SK-N-SH (cell line): Measurements from ENCODE around the gene C14orf119. TPM values are rescaled to one million over a fixed set of nuclear protein-coding genes. Genes with fewer than 3 reads are reported as not detected.

Experiments used
- CTCF ChIA-PET: fragments of 300-600, 350-600 bp; formaldehyde crosslinking; extraction: SDS; loops from one replicate; lab custom pipeline; 2021; lab: Yijun Ruan, JAX
- POLR2A ChIA-PET: fragments of 350-600 bp; sonication (Branson Sonifier 250); formaldehyde crosslinking; extraction: SDS; loops from one replicate; lab custom pipeline; 2020; ENCODE audit warnings: antibody characterized with exemption, inconsistent platforms; lab: Yijun Ruan, JAX
- DNase-seq: peaks from one replicate; pipeline ENCODE4 v3.0.0; 2012
- H2AFZ ChIP-seq: fragments of 200-600 bp; sonication (generic); 2 replicates; pipeline ENCODE4 v1.8.1; 2016; ENCODE audit warnings: antibody characterized with exemption, mild to moderate bottlenecking, low read depth
- H3F3A ChIP-seq: fragments of 200-600 bp; sonication (generic); replicated peaks from 2 replicates; pipeline ENCODE3; 2016; ENCODE audit warnings: antibody characterized with exemption, mild to moderate bottlenecking; ENCODE audit not compliant: insufficient read depth
- H3K27ac ChIP-seq, 2 experiments: fragments of 200-500 bp in 1 of 2; fragments of 200-600 bp in 1 of 2; sonication (Bioruptor generic) in 1 of 2; sonication (generic), shearing (Covaris generic) in 1 of 2; 2 replicates each; pipeline versions ENCODE4 v1.5.1 to v1.6.1; 2014 to 2016; ENCODE audit warnings: low read depth in 2 of 2, inconsistent platforms in 1 of 2, low read length in 1 of 2, mild to moderate bottlenecking in 1 of 2, mixed read lengths in 1 of 2
- H3K27me3 ChIP-seq: fragments of 200-600 bp; sonication (generic), shearing (Covaris generic); 2 replicates; pipeline ENCODE4 v1.6.1; 2016; ENCODE audit warnings: mixed run types; ENCODE audit not compliant: insufficient read depth
- H3K36me3 ChIP-seq, 2 experiments: fragments of 200-500 bp in 1 of 2; fragments of 200-600 bp in 1 of 2; sonication (Bioruptor generic) in 1 of 2; sonication (generic) in 1 of 2; replicated peaks in 1 of 2; 2 replicates each; pipeline versions ENCODE3 to v1.5.1; 2014 to 2016; ENCODE audit warnings: low read length in 1 of 2, mild to moderate bottlenecking in 1 of 2; ENCODE audit not compliant: insufficient read depth in 2 of 2, control insufficient read depth in 1 of 2
- H3K4me1 ChIP-seq, 2 experiments: fragments of 200-500 bp in 1 of 2; fragments of 200-600 bp in 1 of 2; sonication (Bioruptor generic) in 1 of 2; sonication (generic), shearing (Covaris generic) in 1 of 2; 2 replicates each; pipeline versions ENCODE4 v1.5.1 to v1.6.1; 2014 to 2016; ENCODE audit warnings: low read depth in 1 of 2, low read length in 1 of 2, mixed run types in 1 of 2; ENCODE audit not compliant: insufficient read depth in 2 of 2, control insufficient read depth in 1 of 2
- H3K4me2 ChIP-seq: fragments of 200-600 bp; sonication (generic), shearing (Covaris generic); 2 replicates; pipeline ENCODE4 v1.6.1; 2017; ENCODE audit warnings: mixed run types
- H3K4me3 ChIP-seq, 2 experiments: fragments of 200-500 bp in 1 of 2; fragments of 200-600 bp in 1 of 2; sonication (Bioruptor generic) in 1 of 2; sonication (generic), shearing (Covaris generic) in 1 of 2; 2 replicates each; pipeline versions ENCODE4 v1.5.1 to v1.8.1; 2014 to 2016; ENCODE audit warnings: low read depth in 2 of 2, inconsistent platforms in 1 of 2, low read length in 1 of 2, mild to moderate bottlenecking in 1 of 2, mixed read lengths in 1 of 2, moderate library complexity in 1 of 2
- H3K79me2 ChIP-seq: fragments of 200-600 bp; sonication (generic); 2 replicates; pipeline ENCODE4 v1.8.1; 2017; ENCODE audit warnings: mild to moderate bottlenecking; ENCODE audit not compliant: insufficient read depth
- H3K9ac ChIP-seq: fragments of 200-600 bp; sonication (generic); 2 replicates; pipeline ENCODE4 v1.6.1; 2017; ENCODE audit warnings: mixed run types
- H3K9me2 ChIP-seq: fragments of 200-600 bp; sonication (generic); 2 replicates; pipeline ENCODE4 v1.6.1; 2017; ENCODE audit warnings: mixed run types
- H3K9me3 ChIP-seq: fragments of 200-600 bp; sonication (generic); 2 replicates; pipeline ENCODE4 v1.6.1; 2017; ENCODE audit warnings: mixed run types, mild to moderate bottlenecking, moderate library complexity
- H4K20me1 ChIP-seq: fragments of 200-600 bp; sonication (generic); 2 replicates; pipeline ENCODE4 v1.6.1; 2017; ENCODE audit warnings: mild to moderate bottlenecking, mixed run types; ENCODE audit not compliant: insufficient read depth
- ELF1 ChIP-seq: IDR thresholded peaks from 2 replicates; pipeline ENCODE4 v1.4.0; 2012
- EP300 ChIP-seq, 2 experiments: IDR thresholded peaks; 2 replicates each; pipeline versions ENCODE4 v1.4.0 to v1.6.1; 2012; ENCODE audit warnings: borderline replicate concordance in 1 of 2, low read depth in 1 of 2, low read length in 1 of 2
- FOSL2 ChIP-seq: IDR thresholded peaks from 2 replicates; pipeline ENCODE4 v1.4.0; 2012; ENCODE audit warnings: low read depth, mild to moderate bottlenecking, moderate library complexity, borderline replicate concordance
- FOXJ3 ChIP-seq: sonication (generic); formaldehyde crosslinking; IDR thresholded peaks from 2 replicates; pipeline ENCODE4 v1.5.1; 2020; ENCODE audit warnings: mild to moderate bottlenecking, missing genetic modification reagents
- GABPA ChIP-seq: IDR thresholded peaks from 2 replicates; pipeline ENCODE4 v1.4.0; 2012; ENCODE audit warnings: low read depth, mild to moderate bottlenecking
- MEF2A ChIP-seq: IDR thresholded peaks from 2 replicates; pipeline ENCODE4 v1.4.0; 2012; ENCODE audit warnings: low read depth, borderline replicate concordance
- MXI1 ChIP-seq: IDR thresholded peaks from 2 replicates; pipeline ENCODE4 v1.6.1; 2012; ENCODE audit warnings: mild to moderate bottlenecking, low read depth, low read length, improper control_type of control experiment
- NFIC ChIP-seq: IDR thresholded peaks from 2 replicates; pipeline ENCODE4 v1.4.0; 2012; ENCODE audit warnings: borderline replicate concordance
- NRF1 ChIP-seq: IDR thresholded peaks from 2 replicates; pipeline ENCODE4 v1.6.1; 2012; ENCODE audit warnings: low read depth, mild to moderate bottlenecking, low read length
- POLR2AphosphoS5 ChIP-seq: IDR thresholded peaks from 2 replicates; pipeline ENCODE4 v1.6.1; 2012; ENCODE audit warnings: low read depth, low read length
- RCOR1 ChIP-seq: fragments of 150-350 bp; IDR thresholded peaks from 2 replicates; pipeline ENCODE4 v1.6.1; 2017; ENCODE audit warnings: antibody characterized with exemption, low read length
- RFX5 ChIP-seq: IDR thresholded peaks from 2 replicates; pipeline ENCODE4 v1.6.1; 2012; ENCODE audit warnings: mild to moderate bottlenecking, improper control_type of control experiment, low read length
- TAF1 ChIP-seq: IDR thresholded peaks from 2 replicates; pipeline ENCODE4 v1.6.1; 2012; ENCODE audit warnings: low read depth, mild to moderate bottlenecking, low read length, moderate library complexity, borderline replicate concordance
- TCF12 ChIP-seq: IDR thresholded peaks from 2 replicates; pipeline ENCODE4 v1.4.0; 2012
- YY1 ChIP-seq: IDR thresholded peaks from 2 replicates; pipeline ENCODE4 v1.4.0; 2012; ENCODE audit warnings: low read depth, mild to moderate bottlenecking
- WGBS: methylation state at CpG from one replicate; pipeline ENCODE4 v1.1.6; 2017; ENCODE audit warnings: low lambda C conversion rate; 5-methylcytosine and 5-hydroxymethylcytosine counted together
- polyA plus RNA-seq, 3 experiments: library from polyadenylated mRNA; depleted of rRNA; stranded (reverse); fragments of >200 nt; gene quantifications; 2 replicates each; pipeline ENCODE4 v1.2.3, GENCODE V29; 2012
- TF ChIP-seq, protein P1 (sequence below): fragments of 200-600 bp; sonication (generic); IDR thresholded peaks from 2 replicates; pipeline ENCODE4 v1.6.1; 2017; ENCODE audit warnings: antibody characterized with exemption, mild to moderate bottlenecking, moderate library complexity
- TF ChIP-seq, protein P2 (sequence below): IDR thresholded peaks from 2 replicates; pipeline ENCODE4; 2012
- TF ChIP-seq, protein P3 (sequence below): IDR thresholded peaks from 2 replicates; pipeline ENCODE4 v1.4.0; 2012; ENCODE audit warnings: low read depth
- TF ChIP-seq, protein P4 (sequence below): IDR thresholded peaks from 2 replicates; pipeline ENCODE4 v1.4.0; 2012; ENCODE audit warnings: low read depth, borderline replicate concordance
- TF ChIP-seq, protein P5 (sequence below): IDR thresholded peaks from 2 replicates; pipeline ENCODE4 v1.6.1; 2012; ENCODE audit warnings: mild to moderate bottlenecking, low read depth, low read length, moderate library complexity

The C14orf119 gene, protein sequence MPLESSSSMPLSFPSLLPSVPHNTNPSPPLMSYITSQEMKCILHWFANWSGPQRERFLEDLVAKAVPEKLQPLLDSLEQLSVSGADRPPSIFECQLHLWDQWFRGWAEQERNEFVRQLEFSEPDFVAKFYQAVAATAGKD
- 55.2 and 73.3 TPM in 2 replicates for polyA plus RNA-seq (2012; rRNA removed)
- 58.8 and 59.3 TPM in 2 replicates for polyA plus RNA-seq (2012; cell fraction: cytosol; rRNA removed)
- 28.4 and 47.1 TPM in 2 replicates for polyA plus RNA-seq (2012; cell fraction: nucleus; rRNA removed)

DNA sequence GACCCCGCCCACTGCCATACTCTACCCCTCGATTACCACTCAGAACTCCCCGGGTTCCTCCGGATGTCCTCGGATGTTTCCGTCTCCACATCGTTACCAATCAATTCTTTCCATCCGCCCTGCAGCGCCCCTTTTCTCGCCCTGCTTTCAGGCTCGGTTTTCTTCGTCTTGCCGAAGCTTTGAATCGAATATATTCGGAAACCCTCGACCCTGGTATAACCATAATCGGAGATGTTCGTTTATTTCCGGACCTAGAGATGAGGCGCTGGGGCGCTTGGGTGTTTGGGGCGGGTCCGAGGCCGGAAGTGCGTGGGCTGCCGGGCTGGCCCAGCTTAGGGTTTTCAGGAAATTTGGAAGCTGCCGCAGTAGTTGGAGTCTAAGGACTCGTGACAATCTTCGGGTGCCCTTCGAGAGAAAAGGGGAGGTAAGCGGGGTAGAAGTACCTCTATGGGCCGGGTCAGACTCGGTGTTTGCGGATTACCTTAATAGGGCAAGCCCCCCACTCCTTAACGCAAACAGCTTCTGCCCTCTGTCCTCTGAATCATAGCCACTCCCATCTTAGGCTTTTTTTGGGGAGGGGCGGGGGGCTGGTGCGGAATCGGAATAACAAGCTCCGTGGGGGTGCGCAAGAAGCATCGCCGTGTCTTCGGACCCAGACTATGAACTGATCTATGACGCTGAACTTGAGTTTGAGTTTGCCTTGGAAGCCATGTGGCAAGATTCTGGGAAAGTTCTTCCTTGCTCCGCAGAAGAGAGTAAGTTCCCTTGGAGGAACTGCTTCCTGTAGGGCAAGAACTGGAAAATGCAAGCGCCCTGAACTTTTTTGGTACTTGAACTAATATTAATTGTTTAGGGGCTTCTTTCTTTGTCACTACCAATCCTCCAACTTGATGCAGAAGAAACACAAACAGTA is at the start of gene C14orf119:
C14orf119 (plus strand) TSS at position 310 of the 913 bp plus-strand sequence. CDS start 2,154 bp downstream, outside the sequence.
- TF ChIP-seq, protein P1, sequence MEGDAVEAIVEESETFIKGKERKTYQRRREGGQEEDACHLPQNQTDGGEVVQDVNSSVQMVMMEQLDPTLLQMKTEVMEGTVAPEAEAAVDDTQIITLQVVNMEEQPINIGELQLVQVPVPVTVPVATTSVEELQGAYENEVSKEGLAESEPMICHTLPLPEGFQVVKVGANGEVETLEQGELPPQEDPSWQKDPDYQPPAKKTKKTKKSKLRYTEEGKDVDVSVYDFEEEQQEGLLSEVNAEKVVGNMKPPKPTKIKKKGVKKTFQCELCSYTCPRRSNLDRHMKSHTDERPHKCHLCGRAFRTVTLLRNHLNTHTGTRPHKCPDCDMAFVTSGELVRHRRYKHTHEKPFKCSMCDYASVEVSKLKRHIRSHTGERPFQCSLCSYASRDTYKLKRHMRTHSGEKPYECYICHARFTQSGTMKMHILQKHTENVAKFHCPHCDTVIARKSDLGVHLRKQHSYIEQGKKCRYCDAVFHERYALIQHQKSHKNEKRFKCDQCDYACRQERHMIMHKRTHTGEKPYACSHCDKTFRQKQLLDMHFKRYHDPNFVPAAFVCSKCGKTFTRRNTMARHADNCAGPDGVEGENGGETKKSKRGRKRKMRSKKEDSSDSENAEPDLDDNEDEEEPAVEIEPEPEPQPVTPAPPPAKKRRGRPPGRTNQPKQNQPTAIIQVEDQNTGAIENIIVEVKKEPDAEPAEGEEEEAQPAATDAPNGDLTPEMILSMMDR = no peak
- TF ChIP-seq NRF1 (no peak), EP300 (IDR thresholded peaks at IDR 0.05; ENCODE audit: borderline replicate concordance in 1 of 2, low read depth in 1 of 2, low read length in 1 of 2) (no peak), TCF12 (no peak), MXI1 (peak; percentile 46; the same call in 1 of the 2 replicates), ELF1 (peak; percentile 69; the same call in 1 of the 2 replicates), FOSL2 (peak; percentile 44; the same call in 1 of the 2 replicates), NFIC (no peak), GABPA (peak; percentile 71), RFX5 (peak; percentile 16), FOXJ3 (no peak), TAF1 (peak; percentile 78), YY1 (0 out of 2 replicates have a peak, but pooled peaks have one; percentile 57), RCOR1 (no peak), MEF2A (no peak), POLR2AphosphoS5 (peak; percentile 88)
- TF ChIP-seq, protein P2, sequence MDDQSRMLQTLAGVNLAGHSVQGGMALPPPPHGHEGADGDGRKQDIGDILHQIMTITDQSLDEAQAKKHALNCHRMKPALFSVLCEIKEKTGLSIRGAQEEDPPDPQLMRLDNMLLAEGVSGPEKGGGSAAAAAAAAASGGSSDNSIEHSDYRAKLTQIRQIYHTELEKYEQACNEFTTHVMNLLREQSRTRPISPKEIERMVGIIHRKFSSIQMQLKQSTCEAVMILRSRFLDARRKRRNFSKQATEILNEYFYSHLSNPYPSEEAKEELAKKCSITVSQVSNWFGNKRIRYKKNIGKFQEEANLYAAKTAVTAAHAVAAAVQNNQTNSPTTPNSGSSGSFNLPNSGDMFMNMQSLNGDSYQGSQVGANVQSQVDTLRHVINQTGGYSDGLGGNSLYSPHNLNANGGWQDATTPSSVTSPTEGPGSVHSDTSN = no peak; the same call in 1 of the 2 replicates
- TF ChIP-seq, protein P3, sequence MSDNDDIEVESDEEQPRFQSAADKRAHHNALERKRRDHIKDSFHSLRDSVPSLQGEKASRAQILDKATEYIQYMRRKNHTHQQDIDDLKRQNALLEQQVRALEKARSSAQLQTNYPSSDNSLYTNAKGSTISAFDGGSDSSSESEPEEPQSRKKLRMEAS = peak; percentile 56; the same call in 1 of the 2 replicates
- TF ChIP-seq, protein P4, sequence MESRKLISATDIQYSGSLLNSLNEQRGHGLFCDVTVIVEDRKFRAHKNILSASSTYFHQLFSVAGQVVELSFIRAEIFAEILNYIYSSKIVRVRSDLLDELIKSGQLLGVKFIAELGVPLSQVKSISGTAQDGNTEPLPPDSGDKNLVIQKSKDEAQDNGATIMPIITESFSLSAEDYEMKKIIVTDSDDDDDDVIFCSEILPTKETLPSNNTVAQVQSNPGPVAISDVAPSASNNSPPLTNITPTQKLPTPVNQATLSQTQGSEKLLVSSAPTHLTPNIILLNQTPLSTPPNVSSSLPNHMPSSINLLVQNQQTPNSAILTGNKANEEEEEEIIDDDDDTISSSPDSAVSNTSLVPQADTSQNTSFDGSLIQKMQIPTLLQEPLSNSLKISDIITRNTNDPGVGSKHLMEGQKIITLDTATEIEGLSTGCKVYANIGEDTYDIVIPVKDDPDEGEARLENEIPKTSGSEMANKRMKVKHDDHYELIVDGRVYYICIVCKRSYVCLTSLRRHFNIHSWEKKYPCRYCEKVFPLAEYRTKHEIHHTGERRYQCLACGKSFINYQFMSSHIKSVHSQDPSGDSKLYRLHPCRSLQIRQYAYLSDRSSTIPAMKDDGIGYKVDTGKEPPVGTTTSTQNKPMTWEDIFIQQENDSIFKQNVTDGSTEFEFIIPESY = no peak
- TF ChIP-seq, protein P5, sequence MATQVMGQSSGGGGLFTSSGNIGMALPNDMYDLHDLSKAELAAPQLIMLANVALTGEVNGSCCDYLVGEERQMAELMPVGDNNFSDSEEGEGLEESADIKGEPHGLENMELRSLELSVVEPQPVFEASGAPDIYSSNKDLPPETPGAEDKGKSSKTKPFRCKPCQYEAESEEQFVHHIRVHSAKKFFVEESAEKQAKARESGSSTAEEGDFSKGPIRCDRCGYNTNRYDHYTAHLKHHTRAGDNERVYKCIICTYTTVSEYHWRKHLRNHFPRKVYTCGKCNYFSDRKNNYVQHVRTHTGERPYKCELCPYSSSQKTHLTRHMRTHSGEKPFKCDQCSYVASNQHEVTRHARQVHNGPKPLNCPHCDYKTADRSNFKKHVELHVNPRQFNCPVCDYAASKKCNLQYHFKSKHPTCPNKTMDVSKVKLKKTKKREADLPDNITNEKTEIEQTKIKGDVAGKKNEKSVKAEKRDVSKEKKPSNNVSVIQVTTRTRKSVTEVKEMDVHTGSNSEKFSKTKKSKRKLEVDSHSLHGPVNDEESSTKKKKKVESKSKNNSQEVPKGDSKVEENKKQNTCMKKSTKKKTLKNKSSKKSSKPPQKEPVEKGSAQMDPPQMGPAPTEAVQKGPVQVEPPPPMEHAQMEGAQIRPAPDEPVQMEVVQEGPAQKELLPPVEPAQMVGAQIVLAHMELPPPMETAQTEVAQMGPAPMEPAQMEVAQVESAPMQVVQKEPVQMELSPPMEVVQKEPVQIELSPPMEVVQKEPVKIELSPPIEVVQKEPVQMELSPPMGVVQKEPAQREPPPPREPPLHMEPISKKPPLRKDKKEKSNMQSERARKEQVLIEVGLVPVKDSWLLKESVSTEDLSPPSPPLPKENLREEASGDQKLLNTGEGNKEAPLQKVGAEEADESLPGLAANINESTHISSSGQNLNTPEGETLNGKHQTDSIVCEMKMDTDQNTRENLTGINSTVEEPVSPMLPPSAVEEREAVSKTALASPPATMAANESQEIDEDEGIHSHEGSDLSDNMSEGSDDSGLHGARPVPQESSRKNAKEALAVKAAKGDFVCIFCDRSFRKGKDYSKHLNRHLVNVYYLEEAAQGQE = 0 out of 2 replicates have a peak, but pooled peaks have one; percentile 9
- peaks cover 39 to 45% of the 10 kb centered on the region in 2 experiments for H3K36me3 ChIP-seq
- POLR2A ChIA-PET = interaction anchor here (0.6 to 2.1 kb wide), 15 partner anchors 12 to 467 kb away, joined by 3 to 11 read pairs (median 4); partner anchors contain the start of genes CDH24, HOMEZ, PABPN1 and PPP1R3E
- H3K9me3 ChIP-seq = no peaks in the 10 kb centered on the region
- peak within 1 kb of the TSS; percentile 77 to 94 for H3K4me3 ChIP-seq
- peak within 1 kb of the TSS; percentile 95 for H3K9ac ChIP-seq
- peak; percentile 97 for DNase-seq
- H2AFZ ChIP-seq = peak within 1 kb of the TSS; percentile 75
- peak within 1 kb of the TSS; percentile 86 for H3K4me2 ChIP-seq
- peak within 1 kb of the TSS; percentile 93 to 96 for H3K27ac ChIP-seq
- CTCF ChIA-PET = interaction anchor here (0.6 to 3.4 kb wide), 14 partner anchors 13 to 223 kb away, joined by 3 to 21 read pairs (median 4); partner anchors contain the start of gene CDH24
- no peaks in the 10 kb centered on the region for H3K9me2 ChIP-seq
- peaks cover 78% of the 10 kb centered on the region for H3K79me2 ChIP-seq
- WGBS = under 1% methylated on average over 40 of the region's 46 CpGs
- H3F3A ChIP-seq = no peaks in the 10 kb centered on the region
- peaks cover 7 to 20% of the 10 kb centered on the region in 2 experiments; a peak in 3 of 4 replicates for H3K4me1 ChIP-seq
- peaks cover 58% of the 10 kb centered on the region for H4K20me1 ChIP-seq
- no peaks in the 10 kb centered on the region for H3K27me3 ChIP-seq
